CD4-positive, alpha-beta T cell treated with Interleukin-4 for 4 hours (primary cell): Measurements from ENCODE around the gene UPF2.
"Not testable (repeated sequence)": the region's sequence is repeated elsewhere in the genome, so short reads cannot be mapped to it uniquely, and the experiment has no call there.

Experiments
- DNase-seq: peaks from one replicate; pipeline ENCODE4 v3.0.0-alpha.2; 2020

UPF2 gene

DNA sequence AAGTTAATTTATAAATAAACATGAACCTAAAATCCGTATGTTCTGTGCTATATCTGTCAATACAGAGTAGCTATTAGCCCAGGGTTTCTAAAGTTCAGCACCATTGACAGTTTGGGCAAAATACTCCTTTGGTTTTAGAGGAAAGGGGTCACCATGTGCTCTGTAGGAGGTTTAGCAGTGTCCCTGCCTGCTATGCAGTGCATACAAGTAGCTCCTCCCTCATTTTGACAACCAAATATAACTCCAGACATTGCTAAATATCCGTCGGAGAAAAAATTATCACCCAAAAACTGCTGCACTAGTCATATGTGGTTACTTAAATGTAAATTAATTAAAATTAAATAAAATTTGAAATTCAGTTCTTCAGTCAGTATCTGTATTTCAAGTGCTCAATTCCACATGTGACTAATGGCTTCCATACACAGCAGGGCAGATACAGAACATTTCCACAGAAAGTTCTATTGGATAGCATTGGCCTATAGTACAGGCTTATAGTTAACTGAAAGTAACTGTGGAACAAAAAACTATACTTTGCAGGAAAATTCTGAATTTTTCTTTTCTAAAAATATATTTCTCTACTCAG, 6.4 kb downstream of the UPF2 start:
- no peak for DNase-seq

GRCh38 chr10:12031404-12031803, 11.2 kb downstream of the UPF2 start:
- no peak for DNase-seq

DNA sequence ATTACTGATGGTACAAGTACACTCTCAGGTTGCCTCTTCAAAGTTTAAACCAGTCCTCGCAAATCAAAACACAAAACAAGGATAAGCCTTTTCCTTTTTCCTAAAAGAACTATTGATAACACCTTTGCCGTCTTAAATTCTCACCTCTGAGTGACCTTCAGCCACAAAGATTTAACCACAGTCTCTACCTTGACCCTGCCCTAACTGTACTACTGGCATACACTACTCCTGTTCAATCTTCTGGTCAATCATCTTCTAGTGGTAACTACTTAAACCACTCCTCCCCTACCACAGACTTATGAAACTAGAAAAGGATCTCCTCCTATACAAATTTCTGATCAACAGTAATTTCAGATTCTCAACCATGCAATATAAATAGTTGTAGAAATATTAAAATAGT, 15.1 kb downstream of the UPF2 start:
- DNase-seq = no peak

DNA sequence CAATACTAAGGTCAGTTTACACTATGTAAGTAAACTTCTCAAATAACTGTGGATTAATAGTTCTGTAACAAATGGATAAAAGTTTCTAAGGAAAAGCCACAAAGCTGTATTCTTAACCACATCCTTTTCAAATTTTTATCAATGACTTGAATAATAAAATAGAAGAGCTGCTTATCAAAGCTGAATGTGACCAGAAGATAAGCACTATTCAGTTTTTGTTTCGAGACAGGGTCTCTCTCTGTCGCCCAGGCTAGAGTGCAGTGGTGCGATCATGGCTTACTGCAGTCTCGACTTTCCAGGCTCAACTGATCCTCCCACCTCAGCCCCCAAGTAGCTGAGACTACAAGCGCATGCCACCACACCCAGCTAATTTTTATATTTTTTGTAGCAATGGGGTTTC, 17.0 kb downstream of the UPF2 start:
- DNase-seq = no peak

- DNase-seq = peak; percentile 9
Measured at GRCh38 chr10:12022580-12023257, 19.9 kb downstream of the UPF2 start.

GRCh38 chr10:12020574-12020973, 22.0 kb downstream of the UPF2 start:
- no peak for DNase-seq

DNA sequence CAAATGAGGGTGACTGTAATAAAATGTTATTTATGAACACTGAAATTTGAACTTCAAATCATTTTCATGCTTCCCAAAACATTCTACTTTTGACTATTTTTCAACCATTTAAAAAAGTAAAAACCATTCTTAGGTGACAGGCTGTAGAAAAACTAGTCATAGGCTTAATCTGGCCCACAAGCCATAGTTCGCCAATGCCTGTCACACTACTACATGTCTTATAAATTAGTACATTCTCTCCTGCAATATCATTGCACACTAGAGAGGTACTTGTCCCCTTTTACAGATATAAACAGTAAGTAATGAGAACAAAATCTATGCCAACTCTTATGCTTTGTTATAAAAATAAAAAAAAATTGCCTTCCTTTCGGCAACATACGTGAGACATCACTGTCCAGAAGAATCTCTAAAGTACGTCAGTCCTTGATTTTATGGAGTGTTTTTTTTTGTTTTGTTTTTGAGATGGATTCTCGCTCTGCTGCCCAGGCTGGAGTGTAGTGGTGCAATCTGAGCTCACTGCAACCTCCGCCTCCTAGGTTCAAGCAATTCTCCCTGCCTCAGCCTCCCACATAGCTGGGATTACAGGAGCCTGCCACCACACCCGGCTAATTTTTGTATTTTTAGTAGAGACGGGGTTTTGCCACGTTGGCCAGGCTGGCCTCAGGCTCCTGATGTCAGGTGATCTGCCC, 23.2 kb downstream of the UPF2 start:
- no peak for DNase-seq

DNA sequence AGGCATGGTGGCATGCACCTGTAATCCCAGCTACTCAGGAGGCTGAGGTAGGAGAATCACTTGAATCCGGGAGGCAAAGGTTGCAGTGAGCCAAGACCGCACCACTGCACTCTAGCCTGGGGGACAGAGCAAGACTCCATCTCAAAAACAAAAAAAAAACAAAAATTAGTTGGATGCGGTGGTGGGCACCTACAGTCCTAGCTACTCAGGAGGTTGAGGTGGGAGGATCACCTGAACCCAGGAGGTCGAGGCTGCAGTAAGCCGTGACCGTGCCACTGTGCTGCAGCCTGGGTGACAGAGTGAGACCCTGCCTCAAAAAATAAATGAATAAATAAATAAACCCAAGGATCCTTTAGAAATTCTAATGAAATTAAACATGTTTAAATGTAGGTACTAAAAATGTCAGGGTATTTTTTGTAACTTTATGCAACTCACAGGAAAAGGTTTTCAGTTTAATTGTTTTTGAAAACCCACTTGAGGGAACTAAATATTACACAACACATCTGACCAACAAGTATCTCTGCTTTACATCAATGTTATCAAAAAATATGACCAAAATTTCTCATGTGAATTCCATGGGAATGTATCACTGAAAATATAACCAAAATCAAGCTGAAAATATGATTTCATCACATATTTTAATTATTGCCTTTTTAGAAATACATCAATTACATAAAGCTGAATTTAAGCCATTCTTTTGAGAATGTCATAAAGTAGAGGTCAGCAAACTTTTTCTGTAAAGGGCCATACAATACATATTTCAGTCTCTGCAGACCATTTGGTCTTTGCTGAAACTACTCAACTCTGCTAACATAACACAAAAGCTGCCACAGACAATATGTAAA, 23.9 kb downstream of the UPF2 start:
- no peak for DNase-seq

DNA sequence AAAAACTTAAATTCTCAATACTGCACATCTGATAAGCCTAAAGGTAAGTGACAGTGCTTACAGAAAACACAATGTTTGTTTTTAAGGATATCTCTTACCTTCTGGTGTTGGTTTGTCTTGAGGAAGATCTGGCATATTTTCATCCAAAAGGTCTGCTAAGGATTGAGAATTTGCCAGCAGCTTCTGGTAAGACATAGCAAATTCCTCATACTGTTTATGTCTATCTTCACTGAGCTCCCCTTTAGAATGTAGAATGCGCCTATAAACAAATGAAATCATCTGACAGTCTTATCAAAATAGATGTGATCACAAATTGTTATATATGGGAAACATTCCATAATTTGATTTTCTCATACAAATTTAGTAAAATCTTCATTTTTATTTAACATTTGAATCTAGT, 28.7 kb downstream of the UPF2 start:
- DNase-seq = no peak

DNA sequence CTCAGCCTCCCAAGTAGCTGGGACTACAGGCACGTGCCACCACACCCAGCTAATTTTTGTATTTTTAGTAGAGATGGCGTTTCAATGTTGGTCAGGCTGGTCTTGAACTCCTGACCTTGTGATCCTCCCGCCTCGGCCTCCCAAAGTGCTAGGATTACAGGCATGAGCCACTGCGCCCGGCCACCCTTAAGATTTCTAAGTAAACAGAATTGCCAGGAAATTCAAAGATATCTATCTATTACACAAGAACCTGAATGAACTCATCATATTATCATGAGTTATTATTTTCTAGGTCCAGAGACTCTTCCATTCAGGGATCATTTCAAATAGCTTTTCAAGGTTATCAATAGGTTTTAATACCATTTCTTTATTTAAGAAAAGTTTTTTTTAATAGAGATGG, 29.2 kb downstream of the UPF2 start:
- DNase-seq = not testable (repeated sequence)

DNA sequence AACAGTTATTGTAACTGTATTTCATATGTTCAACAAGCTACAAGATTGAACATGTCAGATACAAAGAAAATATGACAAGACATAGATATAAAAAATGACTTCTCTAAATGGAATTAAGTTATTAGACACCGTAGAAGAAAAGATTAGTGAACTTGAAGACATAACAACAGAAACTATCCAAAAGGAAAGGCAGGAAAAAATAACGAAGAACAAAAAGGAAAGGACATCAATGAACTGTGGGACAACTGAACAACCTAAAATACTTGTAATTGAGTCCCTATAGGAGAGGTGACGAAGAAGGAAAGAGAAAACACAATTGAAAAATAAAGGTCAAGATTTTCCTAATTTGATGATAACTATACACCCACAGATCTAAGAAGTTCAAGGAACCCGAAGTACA, 32.3 kb downstream of the UPF2 start:
- DNase-seq = no peak

- DNase-seq = not testable (repeated sequence)
Measured at GRCh38 chr10:12008842-12009241, 33.8 kb downstream of the UPF2 start.

GRCh38 chr10:12006671-12007070, 35.9 kb downstream of the UPF2 start:
- no peak for DNase-seq

DNA sequence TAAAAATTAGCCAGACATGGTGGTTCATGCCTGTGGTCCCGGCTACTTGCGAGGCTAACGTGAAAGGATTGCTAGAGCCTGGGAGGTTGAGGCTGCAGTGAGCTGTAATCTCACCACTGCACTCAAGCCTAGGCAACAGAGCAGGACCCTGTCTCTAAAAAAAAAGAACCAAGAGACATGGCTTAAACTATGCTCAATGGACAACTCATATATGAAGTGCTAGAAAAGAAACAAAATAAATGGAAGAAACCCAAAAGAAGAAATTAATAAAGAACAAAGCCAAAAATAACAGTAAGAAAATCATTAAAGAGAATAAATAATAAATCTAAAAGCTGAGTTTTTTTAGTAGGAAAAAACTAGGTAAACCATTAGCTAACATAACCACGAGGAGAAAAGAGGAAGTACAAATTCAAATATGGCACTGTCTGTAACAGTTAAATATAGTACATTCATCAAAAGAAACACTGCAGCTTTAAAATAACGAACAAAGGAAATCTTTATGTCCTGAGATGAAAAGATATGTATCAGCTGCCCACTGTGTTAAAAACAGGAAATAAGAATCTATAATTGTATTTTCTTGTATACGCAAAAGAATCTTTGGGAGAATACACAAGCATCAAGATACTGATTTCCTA, 48.7 kb downstream of the UPF2 start:
- DNase-seq = no peak

GRCh38 chr10:11988924-11989323, 53.7 kb downstream of the UPF2 start:
- DNase-seq = no peak

- DNase-seq = peak; percentile 67
Measured at GRCh38 chr10:11986593-11987216, 55.9 kb downstream of the UPF2 start.

DNA sequence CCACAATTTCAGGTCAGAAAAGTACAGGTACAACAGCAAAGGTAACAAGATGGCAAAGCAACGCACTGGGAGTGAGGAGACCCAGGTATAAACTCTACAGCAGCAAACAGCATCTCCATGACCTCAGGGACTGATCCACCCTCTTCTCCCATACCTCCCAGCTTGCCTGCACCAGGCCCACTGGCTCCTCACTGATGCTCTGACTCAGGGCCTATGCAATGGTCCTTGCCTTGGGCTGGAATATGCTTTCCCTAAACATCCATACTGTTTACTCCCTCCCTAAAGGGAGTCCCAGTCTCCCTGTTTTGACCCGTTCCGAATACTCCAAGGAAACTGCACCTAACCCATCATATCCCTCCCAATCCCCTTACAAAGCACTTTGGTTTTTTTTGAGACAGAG, 60.4 kb downstream of the UPF2 start:
- no peak for DNase-seq

DNA sequence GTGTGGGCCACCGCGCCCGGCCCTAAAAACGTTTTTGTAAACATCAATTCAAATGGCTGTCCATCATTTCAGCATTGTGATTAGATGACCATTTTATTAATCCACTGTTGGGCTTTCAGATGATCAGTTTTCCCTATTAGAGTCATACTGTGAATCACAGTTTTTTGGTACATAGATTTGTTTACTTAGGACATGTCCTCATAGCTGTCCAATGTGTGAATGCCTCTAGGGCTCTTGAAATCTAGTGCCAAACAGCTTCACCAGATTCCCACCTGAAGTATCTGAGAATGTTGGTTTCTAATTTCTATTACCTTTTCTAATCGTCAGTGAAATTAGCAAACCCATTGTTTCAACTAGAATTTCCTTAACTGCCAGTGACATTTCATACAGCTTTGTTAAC, 66.8 kb downstream of the UPF2 start:
- DNase-seq = no peak

DNA sequence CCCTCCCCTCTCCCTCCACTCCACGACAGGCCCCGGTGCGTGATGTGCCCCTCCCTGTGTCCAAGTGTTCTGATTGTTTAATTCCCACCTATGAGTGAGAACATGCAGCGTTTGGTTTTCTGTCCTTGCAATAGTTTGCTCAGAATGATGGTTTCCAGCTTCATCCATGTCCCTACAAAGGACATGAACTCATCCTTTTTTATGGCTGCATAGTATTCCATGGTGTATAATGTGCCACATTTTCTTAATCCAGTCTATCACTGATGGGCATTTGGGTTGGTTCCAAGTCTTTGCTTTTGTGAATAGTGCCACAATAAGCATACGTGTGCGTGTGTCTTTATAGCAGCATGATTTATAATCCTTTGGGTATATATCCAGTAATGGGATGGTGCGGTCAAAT, 70.1 kb downstream of the UPF2 start:
- DNase-seq = not testable (repeated sequence)

- DNase-seq = no peak
Measured at GRCh38 chr10:11962176-11962575, 80.4 kb downstream of the UPF2 start.

- no peak for DNase-seq
Measured at GRCh38 chr10:11961771-11962170, 80.8 kb downstream of the UPF2 start.

GRCh38 chr10:11959966-11960365, 82.6 kb downstream of the UPF2 start:
- DNase-seq = no peak

DNA sequence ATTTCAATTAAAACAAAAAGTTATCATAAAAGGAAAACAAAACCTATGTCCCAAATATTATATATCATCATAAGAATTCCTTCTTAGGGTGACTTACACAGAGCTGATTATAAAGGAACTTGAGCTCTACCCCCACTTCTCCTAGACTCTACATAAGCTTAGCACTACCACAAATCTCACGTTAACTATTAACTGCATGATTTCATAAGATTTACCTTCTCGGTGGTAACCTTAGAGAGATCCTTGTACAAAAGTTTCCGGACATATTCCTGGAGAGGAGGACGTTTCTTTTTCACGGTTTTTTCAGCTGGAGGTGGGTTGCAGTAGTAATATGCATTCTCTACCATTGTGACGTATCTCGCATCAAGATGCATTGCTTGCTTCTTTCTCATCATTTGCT, 83.7 kb downstream of the UPF2 start:
- DNase-seq = no peak
